ENCODE results near the gene NCF2. TPM values are rescaled to one million over a fixed set of nuclear protein-coding genes. Genes with fewer than 3 reads are reported as not detected.

The NCF2 gene
- total RNA-seq, 1 experiment from 2014 or later = 0.10 TPM

GRCh38 chr1:183585038-183585437 is 5.2 kb downstream of the NCF2 start:
- Histone ChIP-seq H3K36me3 (ENCODE audit: control insufficient read depth, insufficient read depth, low read length) (no peaks in the 10 kb centered on the region), H3K9me3 (ENCODE audit: control insufficient read depth, insufficient read depth, low read depth, low read length) (no peaks in the 10 kb centered on the region), H3K27me3 (ENCODE audit: control insufficient read depth, insufficient read depth, low read length) (no peaks in the 10 kb centered on the region), H3K27ac (ENCODE audit: low read length) (no peak overlapping the region), H3K4me3 (ENCODE audit: low read depth in 2 of 2, low read length in 2 of 2) (no peak overlapping the region), H3K4me1 (ENCODE audit: control insufficient read depth, insufficient read depth, low read length) (no peaks in the 10 kb centered on the region)
- ATAC-seq = no peak
- no TSS peak for BruUV-seq (replicated peaks)
- in situ Hi-C loops (cut with HindIII; ENCODE audit: low pct_unique_long_range_greater_than_20kb, low sequenced_read_pairs) (no loop called here), intact Hi-C loops (cut with micrococcal nuclease; ENCODE audit: unreplicated experiment) (no loop called here)
- TF ChIP-seq SIN3A (IDR thresholded peaks at IDR 0.05; ENCODE audit: borderline replicate concordance, insufficient read depth, low read depth, low read length) = no peak
- no peak for TF ChIP-seq REST (IDR thresholded peaks at IDR 0.05; ENCODE audit: insufficient read depth in 1 of 2, low read depth in 2 of 2, low read length in 1 of 2)
- no peak for TF ChIP-seq POLR2AphosphoS5 (IDR thresholded peaks at IDR 0.05; ENCODE audit: low read depth, low read length)
- TF ChIP-seq CTCF (IDR thresholded peaks at IDR 0.05) = no peak
- no peak for TF ChIP-seq TCF7L2 (IDR thresholded peaks at IDR 0.05; ENCODE audit: low read depth, low read length)
- no peak for DNase-seq (ENCODE audit: low read depth, low spot score)
- ChIA-PET CTCF (no interaction called here), POLR2A (no interaction called here)

- H3K9me3 ChIP-seq (ENCODE audit: control insufficient read depth, insufficient read depth, low read depth, low read length) = no peaks in the 10 kb centered on the region
- DNase-seq (ENCODE audit: low read depth, low spot score) = no peak
- H3K4me1 ChIP-seq (ENCODE audit: control insufficient read depth, insufficient read depth, low read length) = no peaks in the 10 kb centered on the region
- in situ Hi-C loops (cut with HindIII; ENCODE audit: low pct_unique_long_range_greater_than_20kb, low sequenced_read_pairs) = no loop called here
- no peak for ATAC-seq
- H3K27me3 ChIP-seq (ENCODE audit: control insufficient read depth, insufficient read depth, low read length) = no peaks in the 10 kb centered on the region
- no peaks in the 10 kb centered on the region for H3K36me3 ChIP-seq (ENCODE audit: control insufficient read depth, insufficient read depth, low read length)
- H3K27ac ChIP-seq (ENCODE audit: low read length) = no peak overlapping the region
- no peak for TF ChIP-seq SIN3A (IDR thresholded peaks at IDR 0.05; ENCODE audit: borderline replicate concordance, insufficient read depth, low read depth, low read length)
- TF ChIP-seq TCF7L2 (IDR thresholded peaks at IDR 0.05; ENCODE audit: low read depth, low read length) = no peak
- TF ChIP-seq CTCF (IDR thresholded peaks at IDR 0.05) = no peak
- TF ChIP-seq POLR2AphosphoS5 (IDR thresholded peaks at IDR 0.05; ENCODE audit: low read depth, low read length) = no peak
- no peak for TF ChIP-seq REST (IDR thresholded peaks at IDR 0.05; ENCODE audit: insufficient read depth in 1 of 2, low read depth in 2 of 2, low read length in 1 of 2)
- ChIA-PET CTCF (no interaction called here), POLR2A (no interaction called here)
- intact Hi-C loops (cut with micrococcal nuclease; ENCODE audit: unreplicated experiment) = no loop called here
- no TSS peak for BruUV-seq (replicated peaks)
- no peak overlapping the region for H3K4me3 ChIP-seq (ENCODE audit: low read depth in 2 of 2, low read length in 2 of 2)
Measured at GRCh38 chr1:183584147-183584546, 6.1 kb downstream of the NCF2 start.

Measured in Panc1 (cell line).